Epithelial cell of esophagus (primary cell): ENCODE results near the gene ASXL1.
"Not testable (repeated sequence)": the region's sequence is repeated elsewhere in the genome, so short reads cannot be mapped to it uniquely, and the experiment has no call there.

Experiments
- DNase-seq: peaks from one replicate; pipeline ENCODE4 v3.0.0; 2010; ENCODE audit warnings: low read depth
- H3K4me3 ChIP-seq: 2 replicates; pipeline ENCODE4 v1.5.1; 2011; ENCODE audit warnings: mild to moderate bottlenecking, low read length, control low read depth
- CTCF ChIP-seq: IDR thresholded peaks from 2 replicates; pipeline ENCODE4 v1.5.1; 2011; ENCODE audit warnings: low read depth, mild to moderate bottlenecking, low read length, control low read depth, inconsistent platforms; ENCODE audit not compliant: insufficient read depth; ENCODE audit errors: missing control alignments

Gene ASXL1

DNA sequence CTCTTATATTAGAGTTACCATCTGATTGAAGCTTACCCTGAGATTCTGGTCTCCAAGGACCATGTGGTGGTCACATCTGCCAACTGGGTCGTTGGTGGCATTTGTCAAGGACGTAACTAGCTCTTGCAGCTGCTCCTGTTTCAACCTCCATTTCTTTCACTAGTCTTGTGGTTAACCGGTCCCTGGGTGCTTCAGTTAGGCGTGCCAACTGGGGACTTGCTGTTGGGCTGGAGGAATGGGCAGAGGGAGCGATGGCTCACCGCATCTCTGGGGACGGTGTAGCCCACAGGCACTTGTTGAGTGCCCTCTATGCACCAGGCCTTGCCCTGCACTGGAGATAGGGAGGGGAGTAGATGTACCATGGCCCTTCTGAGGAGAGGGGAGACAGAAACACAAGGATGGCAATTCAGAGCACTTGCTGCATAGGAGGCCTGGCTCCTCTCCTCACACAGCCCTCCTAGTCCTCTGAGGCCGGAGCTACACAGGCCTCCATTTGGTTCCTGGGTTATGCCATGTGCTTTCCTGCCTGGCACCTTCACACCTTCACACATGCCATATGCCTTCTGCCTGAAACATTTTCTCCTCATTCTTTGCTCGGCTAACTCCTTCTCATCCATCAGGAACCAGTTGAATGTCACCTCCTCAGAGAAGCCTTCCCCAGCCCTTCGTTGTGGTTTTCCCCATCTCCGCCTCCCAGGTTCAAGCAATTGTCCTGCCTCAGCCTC lies 20.0 kb upstream of the ASXL1 start:
- no peak for TF ChIP-seq CTCF
- DNase-seq = no peak
- no peak overlapping the region for H3K4me3 ChIP-seq

GRCh38 chr20:32338665-32339064 lies 19.5 kb upstream of the ASXL1 start:
- no peak for DNase-seq
- TF ChIP-seq CTCF = no peak
- H3K4me3 ChIP-seq = no peak overlapping the region

DNA sequence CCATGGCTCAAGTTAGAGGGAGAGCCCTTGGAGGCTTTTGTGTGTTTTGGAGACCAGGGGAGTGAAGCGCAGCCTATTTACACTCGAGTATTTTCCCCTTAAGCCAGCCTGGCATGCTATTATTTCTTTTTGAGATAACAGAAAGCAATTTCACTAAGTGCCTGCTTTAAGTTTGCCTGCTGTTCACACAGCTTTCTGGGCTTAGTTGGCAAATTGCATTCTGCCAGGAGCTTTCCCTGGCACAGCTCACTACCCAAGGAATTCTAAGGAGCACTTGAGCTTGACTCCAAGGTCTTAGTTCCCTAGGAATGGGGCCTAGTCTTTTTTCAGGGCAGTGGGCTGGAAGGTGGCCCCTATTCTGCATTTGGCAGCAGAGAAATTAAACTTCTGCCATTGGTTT lies 19.0 kb upstream of the ASXL1 start:
- H3K4me3 ChIP-seq = no peak overlapping the region
- no peak for DNase-seq
- TF ChIP-seq CTCF = no peak

DNA sequence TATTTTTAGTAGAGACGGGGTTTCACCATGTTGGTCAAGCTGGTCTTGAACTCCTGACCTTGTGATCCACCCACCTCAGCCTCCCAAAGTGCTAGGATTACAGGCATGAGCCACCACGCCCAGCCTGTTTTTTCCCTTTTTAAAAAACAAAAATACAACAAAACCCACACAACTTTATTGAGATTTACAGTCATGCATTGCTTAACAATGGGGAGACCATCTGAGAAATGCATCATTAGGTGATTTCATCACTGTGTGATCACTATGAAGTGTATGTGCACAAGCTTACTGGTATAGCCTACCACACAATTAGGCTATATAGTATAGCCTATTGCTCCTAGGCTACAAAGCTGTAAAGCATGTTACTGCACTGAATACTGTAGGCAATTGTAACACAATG lies 17.1 kb upstream of the ASXL1 start:
- DNase-seq = peak; percentile 41
- not testable (repeated sequence) for H3K4me3 ChIP-seq

GRCh38 chr20:32343439-32343838 lies 14.7 kb upstream of the ASXL1 start:
- DNase-seq = peak; percentile 95
- no peak overlapping the region for H3K4me3 ChIP-seq
- TF ChIP-seq CTCF = no peak

- DNase-seq = no peak
- H3K4me3 ChIP-seq = no peak overlapping the region
- TF ChIP-seq CTCF = no peak
Measured at GRCh38 chr20:32344835-32345506, 13.2 kb upstream of the ASXL1 start.

DNA sequence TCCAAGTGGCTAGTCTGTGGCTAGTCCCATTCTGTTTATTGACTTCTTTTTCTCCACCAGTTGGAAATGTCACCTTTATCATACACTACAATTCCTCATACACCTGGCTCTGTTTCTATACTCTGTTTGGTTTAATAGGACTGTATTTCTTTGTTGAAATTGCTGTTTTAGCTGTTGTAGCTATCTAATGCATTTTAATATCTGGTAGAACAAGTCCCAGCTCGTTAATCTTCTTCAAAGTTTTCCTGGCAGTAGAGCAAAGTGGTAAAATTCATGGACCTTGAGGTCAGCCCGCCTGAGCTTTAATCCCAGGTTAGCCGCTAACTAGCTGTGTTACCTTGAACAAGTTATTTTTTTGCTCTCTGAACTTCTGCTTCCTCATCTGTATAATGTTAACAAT lies 9.9 kb upstream of the ASXL1 start:
- no peak for TF ChIP-seq CTCF
- no peak for DNase-seq

More for the DNA sequence above, 9.9 kb upstream of the ASXL1 start:
- no peak overlapping the region for H3K4me3 ChIP-seq
